Measurements from ENCODE around the gene TFF2. TPM values are rescaled to one million over a fixed set of nuclear protein-coding genes. Genes with fewer than 3 reads are reported as not detected.

The TFF2 gene
- total RNA-seq, 2 donors from 2014 or later = not detected

- ATAC-seq (replicated peaks in 1 of 2) = no peak
- H3K4me3 Mint-ChIP-seq = peak overlapping the region; percentile 7 to 75
- no peaks in the 10 kb centered on the region for H3K9me3 Mint-ChIP-seq
- H3K4me1 Mint-ChIP-seq (ENCODE audit: low read depth) = peaks cover 74% of the 10 kb centered on the region
- H3K27ac Mint-ChIP-seq = peak overlapping the region; percentile 24
- no peak for DNase-seq
- no peaks in the 10 kb centered on the region for H3K27me3 Mint-ChIP-seq (ENCODE audit: low read depth)
- H3K36me3 Mint-ChIP-seq (ENCODE audit: insufficient read depth in 2 of 2) = peaks cover 3 to 31% of the 10 kb centered on the region in 2 donors
These were observed 20.3 kb upstream of the TFF2 start for GRCh38 chr21:42370894-42371654.

GRCh38 chr21:42369821-42370220 lies 19.0 kb upstream of the TFF2 start:
- H3K27ac Mint-ChIP-seq = no peak overlapping the region
- H3K4me3 Mint-ChIP-seq = no peak overlapping the region
- DNase-seq (no peak), ATAC-seq (replicated peaks in 1 of 2) (no peak)
- no peaks in the 10 kb centered on the region for H3K27me3 Mint-ChIP-seq (ENCODE audit: low read depth)
- H3K9me3 Mint-ChIP-seq = no peaks in the 10 kb centered on the region
- H3K4me1 Mint-ChIP-seq (ENCODE audit: low read depth) = peaks cover 67% of the 10 kb centered on the region
- H3K36me3 Mint-ChIP-seq (ENCODE audit: insufficient read depth in 2 of 2) = peaks cover 3 to 31% of the 10 kb centered on the region in 2 donors

GRCh38 chr21:42367367-42368165 lies 16.8 kb upstream of the TFF2 start:
- no peak for ATAC-seq (replicated peaks in 1 of 2)
- peak overlapping the region; percentile 78 for H3K27ac Mint-ChIP-seq
- peaks cover 59% of the 10 kb centered on the region for H3K4me1 Mint-ChIP-seq (ENCODE audit: low read depth)
- no peak for DNase-seq
- H3K4me3 Mint-ChIP-seq = peak overlapping the region in 1 of 2 donors; percentile 36
- no peaks in the 10 kb centered on the region for H3K9me3 Mint-ChIP-seq
- H3K36me3 Mint-ChIP-seq (ENCODE audit: insufficient read depth in 2 of 2) = peaks cover 3 to 25% of the 10 kb centered on the region in 2 donors
- no peaks in the 10 kb centered on the region for H3K27me3 Mint-ChIP-seq (ENCODE audit: low read depth)

GRCh38 chr21:42366292-42367010 lies 15.7 kb upstream of the TFF2 start, which contains the start of gene TFF1:
TSS of gene TFF1 (minus strand) at chr21:42366535. CDS start at chr21:42366495, 40 bp downstream.
- H3K9me3 Mint-ChIP-seq = no peaks in the 10 kb centered on the region
- ATAC-seq (replicated peaks in 1 of 2) (no peak), DNase-seq (no peak)
- no peak within 1 kb of the TSS for H3K27ac Mint-ChIP-seq
- no peak within 1 kb of the TSS for H3K4me3 Mint-ChIP-seq
- peaks cover 48% of the 10 kb centered on the region for H3K4me1 Mint-ChIP-seq (ENCODE audit: low read depth)
- H3K27me3 Mint-ChIP-seq (ENCODE audit: low read depth) = no peaks in the 10 kb centered on the region
- H3K36me3 Mint-ChIP-seq (ENCODE audit: insufficient read depth in 2 of 2) = peaks cover 0 to 14% of the 10 kb centered on the region in 2 donors

- Mint-ChIP-seq H3K36me3 (ENCODE audit: insufficient read depth in 2 of 2) (peaks cover 0 to 8% of the 10 kb centered on the region in 2 donors), H3K27ac (no peak overlapping the region), H3K9me3 (no peaks in the 10 kb centered on the region), H3K4me1 (ENCODE audit: low read depth) (peaks cover 43% of the 10 kb centered on the region), H3K4me3 (no peak overlapping the region), H3K27me3 (ENCODE audit: low read depth) (no peaks in the 10 kb centered on the region)
- no peak for ATAC-seq (replicated peaks in 1 of 2)
- DNase-seq = no peak
These were observed 15.0 kb upstream of the TFF2 start for GRCh38 chr21:42365770-42366169.

GRCh38 chr21:42364304-42364865 lies 13.6 kb upstream of the TFF2 start:
- ATAC-seq (replicated peaks in 1 of 2) (no peak), DNase-seq (no peak)
- Mint-ChIP-seq H3K36me3 (ENCODE audit: insufficient read depth in 2 of 2) (peaks cover 0 to 6% of the 10 kb centered on the region in 2 donors), H3K4me1 (ENCODE audit: low read depth) (peaks cover 40% of the 10 kb centered on the region), H3K27ac (no peak overlapping the region), H3K9me3 (no peaks in the 10 kb centered on the region), H3K27me3 (ENCODE audit: low read depth) (no peaks in the 10 kb centered on the region), H3K4me3 (no peak overlapping the region)

- Mint-ChIP-seq H3K27ac (no peak overlapping the region), H3K36me3 (ENCODE audit: insufficient read depth in 2 of 2) (no peaks in the 10 kb centered on the region), H3K4me3 (no peak overlapping the region), H3K4me1 (ENCODE audit: low read depth) (peaks cover 30% of the 10 kb centered on the region), H3K9me3 (no peaks in the 10 kb centered on the region), H3K27me3 (ENCODE audit: low read depth) (no peaks in the 10 kb centered on the region)
- DNase-seq (no peak), ATAC-seq (replicated peaks in 1 of 2) (no peak)
These were observed 12.5 kb upstream of the TFF2 start for GRCh38 chr21:42363312-42363711.

GRCh38 chr21:42362700-42363099 lies 11.9 kb upstream of the TFF2 start:
- Mint-ChIP-seq H3K27ac (no peak overlapping the region), H3K9me3 (no peaks in the 10 kb centered on the region), H3K4me1 (ENCODE audit: low read depth) (peaks cover 24% of the 10 kb centered on the region), H3K4me3 (no peak overlapping the region), H3K36me3 (ENCODE audit: insufficient read depth in 2 of 2) (no peaks in the 10 kb centered on the region), H3K27me3 (ENCODE audit: low read depth) (no peaks in the 10 kb centered on the region)
- DNase-seq (no peak), ATAC-seq (replicated peaks in 1 of 2) (no peak)

GRCh38 chr21:42362198-42362597 lies 11.4 kb upstream of the TFF2 start:
- Mint-ChIP-seq H3K4me3 (no peak overlapping the region), H3K27me3 (ENCODE audit: low read depth) (no peaks in the 10 kb centered on the region), H3K4me1 (ENCODE audit: low read depth) (peaks cover 19% of the 10 kb centered on the region), H3K36me3 (ENCODE audit: insufficient read depth in 2 of 2) (no peaks in the 10 kb centered on the region), H3K27ac (no peak overlapping the region), H3K9me3 (no peaks in the 10 kb centered on the region)
- no peak for ATAC-seq (replicated peaks in 1 of 2)
- DNase-seq = no peak

- no peaks in the 10 kb centered on the region for H3K36me3 Mint-ChIP-seq (ENCODE audit: insufficient read depth in 2 of 2)
- H3K27me3 Mint-ChIP-seq (ENCODE audit: low read depth) = no peaks in the 10 kb centered on the region
- DNase-seq (no peak), ATAC-seq (replicated peaks in 1 of 2) (no peak)
- no peak overlapping the region for H3K4me3 Mint-ChIP-seq
- H3K27ac Mint-ChIP-seq = no peak overlapping the region
- no peaks in the 10 kb centered on the region for H3K9me3 Mint-ChIP-seq
- H3K4me1 Mint-ChIP-seq (ENCODE audit: low read depth) = peaks cover 19% of the 10 kb centered on the region
These were observed 10.5 kb upstream of the TFF2 start for GRCh38 chr21:42361286-42361685.

GRCh38 chr21:42360317-42360716 lies 9.5 kb upstream of the TFF2 start:
- Mint-ChIP-seq H3K36me3 (ENCODE audit: insufficient read depth in 2 of 2) (no peaks in the 10 kb centered on the region), H3K27me3 (ENCODE audit: low read depth) (no peaks in the 10 kb centered on the region), H3K4me3 (no peak overlapping the region), H3K27ac (no peak overlapping the region), H3K9me3 (peaks cover 0 to 2% of the 10 kb centered on the region in 2 donors), H3K4me1 (ENCODE audit: low read depth) (peaks cover 19% of the 10 kb centered on the region)
- DNase-seq (peak in 1 of 2 donors; percentile 37), ATAC-seq (replicated peaks in 1 of 2) (peak; percentile 41 to 44)

GRCh38 chr21:42358937-42359336 lies 8.1 kb upstream of the TFF2 start:
- H3K4me1 Mint-ChIP-seq (ENCODE audit: low read depth) = peaks cover 12% of the 10 kb centered on the region
- H3K36me3 Mint-ChIP-seq (ENCODE audit: insufficient read depth in 2 of 2) = peaks cover 2 to 4% of the 10 kb centered on the region in 2 donors
- no peaks in the 10 kb centered on the region for H3K27me3 Mint-ChIP-seq (ENCODE audit: low read depth)
- no peak for ATAC-seq (replicated peaks in 1 of 2)
- peaks cover 6 to 7% of the 10 kb centered on the region in 2 donors for H3K9me3 Mint-ChIP-seq
- DNase-seq = no peak
- no peak overlapping the region for H3K27ac Mint-ChIP-seq
- H3K4me3 Mint-ChIP-seq = no peak overlapping the region
